Left ventricle myocardium inferior (tissue), 1 donor: ENCODE data around the gene MED22. TPM values are rescaled to one million over a fixed set of nuclear protein-coding genes. Genes with fewer than 3 reads are reported as not detected.

ENCODE experiments used
- DNase-seq: peaks from one replicate; pipeline ENCODE4 v3.0.0-alpha.2; 2020
- H3K27ac ChIP-seq: fragments of 200-600 bp; replicated peaks from 2 replicates; pipeline ENCODE4 v1.8.0; 2021
- H3K27me3 ChIP-seq: fragments of 200-600 bp; 2 replicates; pipeline ENCODE4 v1.8.0; 2021; ENCODE audit warnings: low read depth
- H3K36me3 ChIP-seq: fragments of 200-600 bp; 2 replicates; pipeline ENCODE4 v1.8.0; 2021
- H3K4me1 ChIP-seq: fragments of 200-600 bp; 2 replicates; pipeline ENCODE4 v1.8.0; 2021
- H3K4me3 ChIP-seq: fragments of 200-600 bp; 2 replicates; pipeline ENCODE4 v1.8.0; 2021; ENCODE audit warnings: mild to moderate bottlenecking, moderate library complexity
- H3K9me3 ChIP-seq: fragments of 200-600 bp; replicated peaks from 2 replicates; pipeline ENCODE4 v1.8.0; 2021
- intact Hi-C: fragments of 100-400 bp; cut with micrococcal nuclease; formaldehyde crosslinking; loops from one replicate; pipeline ENCODE4 v1.11.0; 2022
- total RNA-seq: library from RNA; stranded (reverse); fragmentation: NEBNext Ultra II Directional; extraction: Animal tissue kit (Norgen Biotek cat#: 25700); gene quantifications from one replicate; pipeline ENCODE4 v1.2.1, GENCODE V29; 2021
- TF ChIP-seq, protein P1 (sequence below): fragments of 200-600 bp; IDR thresholded peaks from 2 replicates; pipeline ENCODE4 v1.8.0; 2021; ENCODE audit warnings: antibody characterized with exemption, mild to moderate bottlenecking, borderline replicate concordance
- donor health status: DM: no; HTN: yes; CAD: no; lungs with severe emphysema.

Gene MED22
- total RNA-seq, 1 donor from 2014 or later = 18.4 TPM

GRCh38 chr9:133342570-133342969 is 5.4 kb downstream of the MED22 start:
- Histone ChIP-seq H3K27me3 (no peaks in the 10 kb centered on the region), H3K4me3 (no peak overlapping the region), H3K36me3 (peaks cover 53% of the 10 kb centered on the region), H3K4me1 (peaks cover 23% of the 10 kb centered on the region), H3K27ac (peak overlapping the region; percentile 33), H3K9me3 (no peaks in the 10 kb centered on the region)
- TF ChIP-seq, protein P1, sequence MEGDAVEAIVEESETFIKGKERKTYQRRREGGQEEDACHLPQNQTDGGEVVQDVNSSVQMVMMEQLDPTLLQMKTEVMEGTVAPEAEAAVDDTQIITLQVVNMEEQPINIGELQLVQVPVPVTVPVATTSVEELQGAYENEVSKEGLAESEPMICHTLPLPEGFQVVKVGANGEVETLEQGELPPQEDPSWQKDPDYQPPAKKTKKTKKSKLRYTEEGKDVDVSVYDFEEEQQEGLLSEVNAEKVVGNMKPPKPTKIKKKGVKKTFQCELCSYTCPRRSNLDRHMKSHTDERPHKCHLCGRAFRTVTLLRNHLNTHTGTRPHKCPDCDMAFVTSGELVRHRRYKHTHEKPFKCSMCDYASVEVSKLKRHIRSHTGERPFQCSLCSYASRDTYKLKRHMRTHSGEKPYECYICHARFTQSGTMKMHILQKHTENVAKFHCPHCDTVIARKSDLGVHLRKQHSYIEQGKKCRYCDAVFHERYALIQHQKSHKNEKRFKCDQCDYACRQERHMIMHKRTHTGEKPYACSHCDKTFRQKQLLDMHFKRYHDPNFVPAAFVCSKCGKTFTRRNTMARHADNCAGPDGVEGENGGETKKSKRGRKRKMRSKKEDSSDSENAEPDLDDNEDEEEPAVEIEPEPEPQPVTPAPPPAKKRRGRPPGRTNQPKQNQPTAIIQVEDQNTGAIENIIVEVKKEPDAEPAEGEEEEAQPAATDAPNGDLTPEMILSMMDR = no peak
- DNase-seq = no peak
- intact Hi-C loops = no loop called here

DNA sequence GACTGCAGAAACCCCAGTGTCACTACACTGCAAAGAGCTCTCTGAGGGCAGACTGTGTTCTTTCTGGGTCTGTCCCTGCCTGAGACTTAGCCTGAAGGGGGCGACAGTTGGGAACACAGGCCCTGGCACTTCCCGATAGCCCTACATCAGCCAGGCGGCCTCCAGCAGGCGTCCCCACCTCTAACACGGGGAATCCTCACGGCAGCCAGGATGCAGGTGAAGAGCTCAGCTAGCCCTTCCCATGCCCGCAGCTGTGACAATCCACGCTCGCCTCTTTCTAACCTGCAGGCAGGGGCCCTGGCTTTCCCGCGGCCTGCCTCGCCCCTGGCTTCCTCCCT is 5.9 kb downstream of the MED22 start:
- Histone ChIP-seq H3K36me3 (peaks cover 53% of the 10 kb centered on the region), H3K27ac (peak overlapping the region; percentile 33), H3K4me1 (peaks cover 21% of the 10 kb centered on the region), H3K9me3 (no peaks in the 10 kb centered on the region), H3K27me3 (no peaks in the 10 kb centered on the region), H3K4me3 (no peak overlapping the region)
- intact Hi-C loops = no loop called here
- TF ChIP-seq, protein P1 = no peak
- no peak for DNase-seq

DNA sequence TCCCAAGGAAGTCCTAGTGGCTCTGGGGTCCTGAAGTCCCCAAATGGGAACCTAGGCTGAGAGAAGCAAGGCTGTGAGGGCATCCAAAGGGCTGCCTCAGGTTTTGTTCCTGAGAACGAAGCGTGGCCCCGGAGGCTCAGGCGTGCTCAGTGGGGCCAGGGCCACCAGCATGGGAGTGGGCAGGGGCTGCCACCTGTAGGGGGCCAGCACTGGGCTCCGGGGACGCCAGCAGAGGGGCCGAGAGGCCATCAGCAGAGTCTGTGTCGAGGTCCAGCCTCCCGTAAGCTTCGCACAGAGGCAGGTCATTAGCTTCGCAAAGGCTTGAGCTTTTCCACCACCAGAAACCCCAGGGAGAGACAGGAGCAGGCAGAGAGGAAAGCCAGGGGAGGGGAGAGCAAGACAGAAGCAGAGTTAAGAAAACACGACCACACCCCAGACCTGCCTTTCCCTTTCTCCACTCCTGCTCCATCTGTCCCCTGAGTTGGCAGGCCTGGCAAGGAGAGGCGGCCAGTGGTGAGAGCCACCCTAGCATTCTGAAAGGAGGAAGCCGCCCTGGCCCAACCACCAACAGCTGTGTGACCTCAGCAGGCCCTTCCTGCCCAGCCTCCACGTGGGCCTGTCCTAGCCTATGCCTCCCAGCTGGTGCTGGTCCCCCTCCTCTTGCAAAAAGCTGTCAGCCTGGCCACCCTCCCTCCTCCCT is 6.4 kb downstream of the MED22 start:
- no peaks in the 10 kb centered on the region for H3K9me3 ChIP-seq
- H3K4me1 ChIP-seq = peaks cover 21% of the 10 kb centered on the region
- TF ChIP-seq, protein P1 = no peak
- H3K4me3 ChIP-seq = peak overlapping the region; percentile 31
- DNase-seq = peak; percentile 62
- peak overlapping the region; percentile 17 for H3K27ac ChIP-seq
- H3K27me3 ChIP-seq = no peaks in the 10 kb centered on the region
- peaks cover 53% of the 10 kb centered on the region for H3K36me3 ChIP-seq
- intact Hi-C loops = no loop called here

- Histone ChIP-seq H3K36me3 (peaks cover 53% of the 10 kb centered on the region), H3K27me3 (no peaks in the 10 kb centered on the region), H3K4me1 (peaks cover 20% of the 10 kb centered on the region), H3K27ac (peak overlapping the region; percentile 17), H3K4me3 (peak overlapping the region; percentile 31), H3K9me3 (no peaks in the 10 kb centered on the region)
- DNase-seq = no peak
- intact Hi-C loops = no loop called here
- TF ChIP-seq, protein P1 = no peak
Observed at GRCh38 chr9:133340916-133341315, 7.0 kb downstream of the MED22 start.

- TF ChIP-seq, protein P1 = no peak
- Histone ChIP-seq H3K27me3 (no peaks in the 10 kb centered on the region), H3K4me3 (no peak overlapping the region), H3K36me3 (peaks cover 48% of the 10 kb centered on the region), H3K9me3 (no peaks in the 10 kb centered on the region), H3K4me1 (peaks cover 24% of the 10 kb centered on the region), H3K27ac (peak overlapping the region; percentile 56)
- no peak for DNase-seq
- intact Hi-C loops = no loop called here
Observed at GRCh38 chr9:133340256-133340655, 7.7 kb downstream of the MED22 start.
